ENCODE results near the gene CREBL2. TPM values are rescaled to one million over a fixed set of nuclear protein-coding genes. Genes with fewer than 3 reads are reported as not detected.
A peak's percentile ranks its signal among the peaks of the same experiment; 100 is the strongest.

The CREBL2 gene
- total and polyA plus RNA-seq, 10 of the 15 experiments (the other 5 are each of a cell fraction or from before 2014, with no cell fraction given): 4.6 to 19.1 (median 13.5) TPM

DNA sequence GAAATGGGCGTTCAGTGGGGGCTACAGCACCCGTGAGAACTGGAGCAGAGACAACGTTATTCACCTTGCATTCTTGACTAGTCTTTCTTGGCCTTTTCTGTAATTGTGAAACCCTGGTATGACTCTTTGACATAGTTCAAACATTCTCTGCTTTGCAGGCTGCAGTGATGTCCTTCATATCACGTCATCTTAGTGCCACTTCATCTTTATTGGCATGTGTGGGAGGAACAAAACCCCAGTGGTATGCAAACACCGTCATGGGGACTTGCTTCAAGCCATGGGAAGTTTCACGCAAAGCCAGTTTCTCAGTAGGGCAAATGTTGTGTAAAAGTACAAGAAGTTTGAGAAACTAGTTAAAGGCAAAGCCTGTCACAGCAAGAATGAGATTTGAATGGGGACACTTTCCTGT lies 28.8 kb upstream of the CREBL2 start (continued):
- TF ChIP-seq, protein P1, sequence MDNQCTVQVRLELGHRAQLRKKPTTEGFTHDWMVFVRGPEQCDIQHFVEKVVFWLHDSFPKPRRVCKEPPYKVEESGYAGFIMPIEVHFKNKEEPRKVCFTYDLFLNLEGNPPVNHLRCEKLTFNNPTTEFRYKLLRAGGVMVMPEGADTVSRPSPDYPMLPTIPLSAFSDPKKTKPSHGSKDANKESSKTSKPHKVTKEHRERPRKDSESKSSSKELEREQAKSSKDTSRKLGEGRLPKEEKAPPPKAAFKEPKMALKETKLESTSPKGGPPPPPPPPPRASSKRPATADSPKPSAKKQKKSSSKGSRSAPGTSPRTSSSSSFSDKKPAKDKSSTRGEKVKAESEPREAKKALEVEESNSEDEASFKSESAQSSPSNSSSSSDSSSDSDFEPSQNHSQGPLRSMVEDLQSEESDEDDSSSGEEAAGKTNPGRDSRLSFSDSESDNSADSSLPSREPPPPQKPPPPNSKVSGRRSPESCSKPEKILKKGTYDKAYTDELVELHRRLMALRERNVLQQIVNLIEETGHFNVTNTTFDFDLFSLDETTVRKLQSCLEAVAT (IDR thresholded peaks at IDR 0.05): peak; percentile 81
- TF ChIP-seq CBFB (IDR thresholded peaks at IDR 0.05; ENCODE audit: low read depth): peak; percentile 82
- TF ChIP-seq FOXK2 (IDR thresholded peaks at IDR 0.05): no peak
- TF ChIP-seq, protein P2, sequence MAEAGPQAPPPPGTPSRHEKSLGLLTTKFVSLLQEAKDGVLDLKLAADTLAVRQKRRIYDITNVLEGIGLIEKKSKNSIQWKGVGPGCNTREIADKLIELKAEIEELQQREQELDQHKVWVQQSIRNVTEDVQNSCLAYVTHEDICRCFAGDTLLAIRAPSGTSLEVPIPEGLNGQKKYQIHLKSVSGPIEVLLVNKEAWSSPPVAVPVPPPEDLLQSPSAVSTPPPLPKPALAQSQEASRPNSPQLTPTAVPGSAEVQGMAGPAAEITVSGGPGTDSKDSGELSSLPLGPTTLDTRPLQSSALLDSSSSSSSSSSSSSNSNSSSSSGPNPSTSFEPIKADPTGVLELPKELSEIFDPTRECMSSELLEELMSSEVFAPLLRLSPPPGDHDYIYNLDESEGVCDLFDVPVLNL (IDR thresholded peaks at IDR 0.05; ENCODE audit: low read depth, low read length): no peak
- TF ChIP-seq, protein P3, sequence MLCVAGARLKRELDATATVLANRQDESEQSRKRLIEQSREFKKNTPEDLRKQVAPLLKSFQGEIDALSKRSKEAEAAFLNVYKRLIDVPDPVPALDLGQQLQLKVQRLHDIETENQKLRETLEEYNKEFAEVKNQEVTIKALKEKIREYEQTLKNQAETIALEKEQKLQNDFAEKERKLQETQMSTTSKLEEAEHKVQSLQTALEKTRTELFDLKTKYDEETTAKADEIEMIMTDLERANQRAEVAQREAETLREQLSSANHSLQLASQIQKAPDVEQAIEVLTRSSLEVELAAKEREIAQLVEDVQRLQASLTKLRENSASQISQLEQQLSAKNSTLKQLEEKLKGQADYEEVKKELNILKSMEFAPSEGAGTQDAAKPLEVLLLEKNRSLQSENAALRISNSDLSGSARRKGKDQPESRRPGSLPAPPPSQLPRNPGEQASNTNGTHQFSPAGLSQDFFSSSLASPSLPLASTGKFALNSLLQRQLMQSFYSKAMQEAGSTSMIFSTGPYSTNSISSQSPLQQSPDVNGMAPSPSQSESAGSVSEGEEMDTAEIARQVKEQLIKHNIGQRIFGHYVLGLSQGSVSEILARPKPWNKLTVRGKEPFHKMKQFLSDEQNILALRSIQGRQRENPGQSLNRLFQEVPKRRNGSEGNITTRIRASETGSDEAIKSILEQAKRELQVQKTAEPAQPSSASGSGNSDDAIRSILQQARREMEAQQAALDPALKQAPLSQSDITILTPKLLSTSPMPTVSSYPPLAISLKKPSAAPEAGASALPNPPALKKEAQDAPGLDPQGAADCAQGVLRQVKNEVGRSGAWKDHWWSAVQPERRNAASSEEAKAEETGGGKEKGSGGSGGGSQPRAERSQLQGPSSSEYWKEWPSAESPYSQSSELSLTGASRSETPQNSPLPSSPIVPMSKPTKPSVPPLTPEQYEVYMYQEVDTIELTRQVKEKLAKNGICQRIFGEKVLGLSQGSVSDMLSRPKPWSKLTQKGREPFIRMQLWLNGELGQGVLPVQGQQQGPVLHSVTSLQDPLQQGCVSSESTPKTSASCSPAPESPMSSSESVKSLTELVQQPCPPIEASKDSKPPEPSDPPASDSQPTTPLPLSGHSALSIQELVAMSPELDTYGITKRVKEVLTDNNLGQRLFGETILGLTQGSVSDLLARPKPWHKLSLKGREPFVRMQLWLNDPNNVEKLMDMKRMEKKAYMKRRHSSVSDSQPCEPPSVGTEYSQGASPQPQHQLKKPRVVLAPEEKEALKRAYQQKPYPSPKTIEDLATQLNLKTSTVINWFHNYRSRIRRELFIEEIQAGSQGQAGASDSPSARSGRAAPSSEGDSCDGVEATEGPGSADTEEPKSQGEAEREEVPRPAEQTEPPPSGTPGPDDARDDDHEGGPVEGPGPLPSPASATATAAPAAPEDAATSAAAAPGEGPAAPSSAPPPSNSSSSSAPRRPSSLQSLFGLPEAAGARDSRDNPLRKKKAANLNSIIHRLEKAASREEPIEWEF (IDR thresholded peaks at IDR 0.05; ENCODE audit: insufficient replicate concordance, low read depth, low read length): peak; percentile 99
- peak; percentile 36; the same call in 1 of the 2 replicates for TF ChIP-seq POLR2A (IDR thresholded peaks at IDR 0.05; ENCODE audit: low read depth, low read length)
- TF ChIP-seq POLR2AphosphoS2 (IDR thresholded peaks at IDR 0.05; ENCODE audit: low read depth, low read length): no peak
- TF ChIP-seq PML (IDR thresholded peaks at IDR 0.05; ENCODE audit: low read length): peak; percentile 90
- TF ChIP-seq, protein P4, sequence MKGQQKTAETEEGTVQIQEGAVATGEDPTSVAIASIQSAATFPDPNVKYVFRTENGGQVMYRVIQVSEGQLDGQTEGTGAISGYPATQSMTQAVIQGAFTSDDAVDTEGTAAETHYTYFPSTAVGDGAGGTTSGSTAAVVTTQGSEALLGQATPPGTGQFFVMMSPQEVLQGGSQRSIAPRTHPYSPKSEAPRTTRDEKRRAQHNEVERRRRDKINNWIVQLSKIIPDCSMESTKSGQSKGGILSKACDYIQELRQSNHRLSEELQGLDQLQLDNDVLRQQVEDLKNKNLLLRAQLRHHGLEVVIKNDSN (IDR thresholded peaks at IDR 0.05; ENCODE audit: borderline replicate concordance, extremely low read length, insufficient read depth, low read depth, low read length): no peak
- TF ChIP-seq, protein P5, sequence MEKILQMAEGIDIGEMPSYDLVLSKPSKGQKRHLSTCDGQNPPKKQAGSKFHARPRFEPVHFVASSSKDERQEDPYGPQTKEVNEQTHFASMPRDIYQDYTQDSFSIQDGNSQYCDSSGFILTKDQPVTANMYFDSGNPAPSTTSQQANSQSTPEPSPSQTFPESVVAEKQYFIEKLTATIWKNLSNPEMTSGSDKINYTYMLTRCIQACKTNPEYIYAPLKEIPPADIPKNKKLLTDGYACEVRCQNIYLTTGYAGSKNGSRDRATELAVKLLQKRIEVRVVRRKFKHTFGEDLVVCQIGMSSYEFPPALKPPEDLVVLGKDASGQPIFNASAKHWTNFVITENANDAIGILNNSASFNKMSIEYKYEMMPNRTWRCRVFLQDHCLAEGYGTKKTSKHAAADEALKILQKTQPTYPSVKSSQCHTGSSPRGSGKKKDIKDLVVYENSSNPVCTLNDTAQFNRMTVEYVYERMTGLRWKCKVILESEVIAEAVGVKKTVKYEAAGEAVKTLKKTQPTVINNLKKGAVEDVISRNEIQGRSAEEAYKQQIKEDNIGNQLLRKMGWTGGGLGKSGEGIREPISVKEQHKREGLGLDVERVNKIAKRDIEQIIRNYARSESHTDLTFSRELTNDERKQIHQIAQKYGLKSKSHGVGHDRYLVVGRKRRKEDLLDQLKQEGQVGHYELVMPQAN (conservative IDR thresholded peaks at IDR 0.05): no peak
- peak; percentile 95 for TF ChIP-seq NR2F1 (conservative IDR thresholded peaks at IDR 0.05)
- no peak for TF ChIP-seq SIX5 (IDR thresholded peaks at IDR 0.05; ENCODE audit: low read depth, low read length, severe bottlenecking)
- TF ChIP-seq, protein P6, sequence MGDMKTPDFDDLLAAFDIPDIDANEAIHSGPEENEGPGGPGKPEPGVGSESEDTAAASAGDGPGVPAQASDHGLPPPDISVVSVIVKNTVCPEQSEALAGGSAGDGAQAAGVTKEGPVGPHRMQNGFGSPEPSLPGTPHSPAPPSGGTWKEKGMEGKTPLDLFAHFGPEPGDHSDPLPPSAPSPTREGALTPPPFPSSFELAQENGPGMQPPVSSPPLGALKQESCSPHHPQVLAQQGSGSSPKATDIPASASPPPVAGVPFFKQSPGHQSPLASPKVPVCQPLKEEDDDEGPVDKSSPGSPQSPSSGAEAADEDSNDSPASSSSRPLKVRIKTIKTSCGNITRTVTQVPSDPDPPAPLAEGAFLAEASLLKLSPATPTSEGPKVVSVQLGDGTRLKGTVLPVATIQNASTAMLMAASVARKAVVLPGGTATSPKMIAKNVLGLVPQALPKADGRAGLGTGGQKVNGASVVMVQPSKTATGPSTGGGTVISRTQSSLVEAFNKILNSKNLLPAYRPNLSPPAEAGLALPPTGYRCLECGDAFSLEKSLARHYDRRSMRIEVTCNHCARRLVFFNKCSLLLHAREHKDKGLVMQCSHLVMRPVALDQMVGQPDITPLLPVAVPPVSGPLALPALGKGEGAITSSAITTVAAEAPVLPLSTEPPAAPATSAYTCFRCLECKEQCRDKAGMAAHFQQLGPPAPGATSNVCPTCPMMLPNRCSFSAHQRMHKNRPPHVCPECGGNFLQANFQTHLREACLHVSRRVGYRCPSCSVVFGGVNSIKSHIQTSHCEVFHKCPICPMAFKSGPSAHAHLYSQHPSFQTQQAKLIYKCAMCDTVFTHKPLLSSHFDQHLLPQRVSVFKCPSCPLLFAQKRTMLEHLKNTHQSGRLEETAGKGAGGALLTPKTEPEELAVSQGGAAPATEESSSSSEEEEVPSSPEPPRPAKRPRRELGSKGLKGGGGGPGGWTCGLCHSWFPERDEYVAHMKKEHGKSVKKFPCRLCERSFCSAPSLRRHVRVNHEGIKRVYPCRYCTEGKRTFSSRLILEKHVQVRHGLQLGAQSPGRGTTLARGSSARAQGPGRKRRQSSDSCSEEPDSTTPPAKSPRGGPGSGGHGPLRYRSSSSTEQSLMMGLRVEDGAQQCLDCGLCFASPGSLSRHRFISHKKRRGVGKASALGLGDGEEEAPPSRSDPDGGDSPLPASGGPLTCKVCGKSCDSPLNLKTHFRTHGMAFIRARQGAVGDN (IDR thresholded peaks at IDR 0.05): peak; percentile 60
- TF ChIP-seq ZNF24 (IDR thresholded peaks at IDR 0.05): peak; percentile 95
- TF ChIP-seq ZNF384 (IDR thresholded peaks at IDR 0.05; ENCODE audit: borderline replicate concordance, low read depth, low read length): no peak
- TF ChIP-seq NFXL1 (IDR thresholded peaks at IDR 0.05; ENCODE audit: borderline replicate concordance): no peak

All from GM12878 (cell line).